ENCODE data around the gene FAM76B. TPM values are rescaled to one million over a fixed set of nuclear protein-coding genes. Genes with fewer than 3 reads are reported as not detected.
"Not testable (repeated sequence)": the region's sequence is repeated elsewhere in the genome, so short reads cannot be mapped to it uniquely, and the experiment has no call there.

Gene FAM76B
- total RNA-seq, 1 donor from 2014 or later: 22.6 TPM

- peaks cover 84% of the 10 kb centered on the region for H3K36me3 ChIP-seq
- H3K4me3 ChIP-seq: no peak overlapping the region
- H3K27me3 ChIP-seq (ENCODE audit: low read depth): no peaks in the 10 kb centered on the region
- no peaks in the 10 kb centered on the region for H3K9me3 ChIP-seq
- DNase-seq (no peak), ATAC-seq (no peak)
- TF ChIP-seq, protein P1, sequence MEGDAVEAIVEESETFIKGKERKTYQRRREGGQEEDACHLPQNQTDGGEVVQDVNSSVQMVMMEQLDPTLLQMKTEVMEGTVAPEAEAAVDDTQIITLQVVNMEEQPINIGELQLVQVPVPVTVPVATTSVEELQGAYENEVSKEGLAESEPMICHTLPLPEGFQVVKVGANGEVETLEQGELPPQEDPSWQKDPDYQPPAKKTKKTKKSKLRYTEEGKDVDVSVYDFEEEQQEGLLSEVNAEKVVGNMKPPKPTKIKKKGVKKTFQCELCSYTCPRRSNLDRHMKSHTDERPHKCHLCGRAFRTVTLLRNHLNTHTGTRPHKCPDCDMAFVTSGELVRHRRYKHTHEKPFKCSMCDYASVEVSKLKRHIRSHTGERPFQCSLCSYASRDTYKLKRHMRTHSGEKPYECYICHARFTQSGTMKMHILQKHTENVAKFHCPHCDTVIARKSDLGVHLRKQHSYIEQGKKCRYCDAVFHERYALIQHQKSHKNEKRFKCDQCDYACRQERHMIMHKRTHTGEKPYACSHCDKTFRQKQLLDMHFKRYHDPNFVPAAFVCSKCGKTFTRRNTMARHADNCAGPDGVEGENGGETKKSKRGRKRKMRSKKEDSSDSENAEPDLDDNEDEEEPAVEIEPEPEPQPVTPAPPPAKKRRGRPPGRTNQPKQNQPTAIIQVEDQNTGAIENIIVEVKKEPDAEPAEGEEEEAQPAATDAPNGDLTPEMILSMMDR (IDR thresholded peaks at IDR 0.05): no peak
- intact Hi-C loops (cut with DNase I): no loop called here
- H3K4me1 ChIP-seq: no peaks in the 10 kb centered on the region
- no peak overlapping the region for H3K27ac ChIP-seq
Observed at GRCh38 chr11:95831198-95831883, 41.8 kb upstream of the FAM76B start.

DNA sequence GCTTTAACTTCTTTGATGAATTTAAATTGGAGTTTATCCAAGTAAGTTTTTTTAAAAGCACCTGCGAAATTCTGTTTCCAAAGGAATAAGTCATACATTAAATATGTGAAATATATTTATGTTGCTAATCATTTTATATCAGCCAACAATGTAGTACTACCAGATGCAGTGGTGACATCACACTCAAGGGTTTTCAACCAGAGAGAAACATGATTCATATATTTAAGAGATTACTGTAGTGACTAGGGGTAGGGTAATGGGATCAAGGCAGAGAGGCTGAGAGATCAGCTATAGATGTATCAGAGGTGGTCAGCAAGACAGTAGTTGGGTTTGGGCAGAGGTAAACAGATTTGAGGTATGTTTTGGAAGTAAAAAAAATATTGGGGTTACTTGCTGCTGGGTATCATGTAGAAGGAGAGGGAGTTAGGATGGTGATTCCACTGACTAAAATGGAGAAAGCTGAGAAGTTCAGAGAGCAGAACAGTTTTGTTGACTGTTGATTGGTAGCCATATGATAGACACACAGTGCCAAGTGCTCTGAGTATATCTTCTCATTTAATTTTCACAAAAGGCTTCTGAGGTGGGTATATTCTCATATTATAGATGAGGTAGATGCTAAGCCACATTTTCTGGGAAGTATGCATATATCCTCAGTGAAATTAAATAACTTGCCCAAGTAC, 40.1 kb upstream of the FAM76B start:
- Histone ChIP-seq H3K9me3 (no peaks in the 10 kb centered on the region), H3K27me3 (ENCODE audit: low read depth) (no peaks in the 10 kb centered on the region), H3K4me1 (no peaks in the 10 kb centered on the region), H3K36me3 (peaks cover 76% of the 10 kb centered on the region), H3K4me3 (no peak overlapping the region), H3K27ac (no peak overlapping the region)
- intact Hi-C loops (cut with DNase I): no loop called here
- TF ChIP-seq, protein P1 (IDR thresholded peaks at IDR 0.05): no peak
- DNase-seq: no peak
- ATAC-seq: no peak

- no peaks in the 10 kb centered on the region for H3K9me3 ChIP-seq
Observed at GRCh38 chr11:95827696-95828095, 38.1 kb upstream of the FAM76B start.

DNA sequence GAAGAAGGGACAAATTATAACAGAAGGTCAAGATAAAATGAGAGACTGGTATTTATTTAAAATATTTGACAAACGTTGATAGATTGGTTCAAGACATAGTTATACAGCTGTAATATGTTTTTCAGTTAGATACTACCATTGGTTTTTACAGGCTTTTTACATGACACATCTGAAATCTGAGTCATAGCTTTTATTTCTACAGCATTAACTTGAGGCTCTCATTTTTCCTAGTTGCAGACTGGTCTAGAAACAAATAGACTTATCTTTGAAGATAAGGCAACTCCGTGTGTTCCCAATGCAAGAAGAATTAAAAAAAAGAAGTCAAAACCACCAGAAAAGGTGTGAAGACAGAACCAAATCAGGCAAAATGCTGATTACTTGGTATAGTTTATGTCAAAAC, 32.1 kb upstream of the FAM76B start:
- Histone ChIP-seq H3K9me3 (no peaks in the 10 kb centered on the region), H3K27ac (no peak overlapping the region), H3K4me3 (no peak overlapping the region), H3K4me1 (no peaks in the 10 kb centered on the region), H3K36me3 (peaks cover 60% of the 10 kb centered on the region), H3K27me3 (ENCODE audit: low read depth) (no peaks in the 10 kb centered on the region)
- DNase-seq (no peak), ATAC-seq (no peak)
- TF ChIP-seq, protein P1 (IDR thresholded peaks at IDR 0.05): no peak
- intact Hi-C loops (cut with DNase I): no loop called here

More at GRCh38 chr11:95827696-95828095, 38.1 kb upstream of the FAM76B start:
- no peak for DNase-seq
- TF ChIP-seq, protein P1 (IDR thresholded peaks at IDR 0.05): no peak
- Histone ChIP-seq H3K4me3 (no peak overlapping the region), H3K27ac (no peak overlapping the region), H3K36me3 (peaks cover 72% of the 10 kb centered on the region), H3K27me3 (ENCODE audit: low read depth) (no peaks in the 10 kb centered on the region), H3K4me1 (no peaks in the 10 kb centered on the region)
- ATAC-seq: no peak
- intact Hi-C loops (cut with DNase I): no loop called here

- TF ChIP-seq, protein P1 (IDR thresholded peaks at IDR 0.05): no peak
- Histone ChIP-seq H3K27ac (no peak overlapping the region), H3K4me1 (no peaks in the 10 kb centered on the region), H3K9me3 (no peaks in the 10 kb centered on the region), H3K4me3 (no peak overlapping the region), H3K36me3 (peaks cover 37% of the 10 kb centered on the region), H3K27me3 (ENCODE audit: low read depth) (no peaks in the 10 kb centered on the region)
- intact Hi-C loops (cut with DNase I): no loop called here
- ATAC-seq: no peak
- DNase-seq: no peak
Observed at GRCh38 chr11:95816037-95816436, 26.5 kb upstream of the FAM76B start.

DNA sequence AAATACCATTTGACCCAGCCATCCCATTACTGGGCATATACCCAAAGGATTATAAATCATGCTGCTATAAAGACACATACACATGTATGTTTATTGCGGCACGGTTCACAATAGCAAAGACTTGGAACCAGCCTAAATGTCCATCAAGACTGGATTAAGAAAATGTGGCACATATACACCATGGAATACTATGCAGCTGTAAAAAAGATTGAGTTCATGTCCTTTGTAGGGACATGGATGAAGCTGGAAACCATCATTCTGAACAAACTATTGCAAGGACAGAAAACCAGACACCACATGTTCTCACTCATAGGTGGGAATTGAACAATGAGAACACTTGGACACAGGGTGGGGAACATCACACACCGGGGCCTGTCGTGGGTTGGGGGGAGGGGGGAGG, 21.5 kb upstream of the FAM76B start:
- intact Hi-C loops (cut with DNase I); ATAC-seq; DNase-seq: not testable (repeated sequence)

GRCh38 chr11:95806464-95806863, 16.9 kb upstream of the FAM76B start:
- H3K9me3 ChIP-seq; DNase-seq; H3K4me3 ChIP-seq; H3K27me3 ChIP-seq (ENCODE audit: low read depth); H3K4me1 ChIP-seq; ATAC-seq; intact Hi-C loops (cut with DNase I); H3K27ac ChIP-seq: not testable (repeated sequence)
- peaks cover 10% of the 10 kb centered on the region for H3K36me3 ChIP-seq

More for the DNA sequence above, 21.5 kb upstream of the FAM76B start:
- not testable (repeated sequence) for H3K4me1 ChIP-seq; H3K4me3 ChIP-seq; H3K27me3 ChIP-seq (ENCODE audit: low read depth); H3K27ac ChIP-seq; H3K9me3 ChIP-seq
- peaks cover 18% of the 10 kb centered on the region for H3K36me3 ChIP-seq
